Measurements from ENCODE around the gene ELMOD2. TPM values are rescaled to one million over a fixed set of nuclear protein-coding genes. Genes with fewer than 3 reads are reported as not detected.

ELMOD2 gene
- total RNA-seq, 2 experiments from 2014 or later = 12.3 to 14.9 TPM

- no peak overlapping the region for H3K27ac Mint-ChIP-seq
- Histone ChIP-seq H3K4me3 (ENCODE audit: low read length) (no peak overlapping the region), H3K27ac (ENCODE audit: low read depth in 1 of 2, low read length in 2 of 2) (no peak overlapping the region), H3K36me3 (ENCODE audit: insufficient read depth, low read length) (no peaks in the 10 kb centered on the region), H3K4me1 (ENCODE audit: insufficient read depth, low read length) (no peaks in the 10 kb centered on the region), H3K9me3 (ENCODE audit: control insufficient read depth in 1 of 2, insufficient read depth in 1 of 2, low read length in 2 of 2) (no peaks in the 10 kb centered on the region), H3K27me3 (ENCODE audit: control insufficient read depth in 1 of 2, insufficient read depth in 2 of 2, low read length in 2 of 2) (peaks cover 6 to 8% of the 10 kb centered on the region in 2 experiments)
- no peaks in the 10 kb centered on the region for H3K36me3 Mint-ChIP-seq (ENCODE audit: low read depth)
- no peaks in the 10 kb centered on the region for H3K4me1 Mint-ChIP-seq (ENCODE audit: low read depth)
- no peaks in the 10 kb centered on the region for H3K9me3 Mint-ChIP-seq
- no peak overlapping the region for H3K4me3 Mint-ChIP-seq
- DNase-seq (no peak), ATAC-seq (ENCODE audit: poor library complexity) (no peak)
- POLR2A ChIA-PET = interaction anchor here (0.7 kb wide), 1 partner anchor 8 kb away, joined by 3 read pairs; no protein-coding TSS in a partner anchor
- CTCF ChIA-PET = no interaction called here
- no peak for TF ChIP-seq CTCF (IDR thresholded peaks at IDR 0.05)
- intact Hi-C loops (cut with DNase I, micrococcal nuclease) = no loop called here
- H3K27me3 Mint-ChIP-seq = peaks cover 13% of the 10 kb centered on the region
Observed at GRCh38 chr4:140584439-140584838, 60.5 kb downstream of the ELMOD2 start.

- DNase-seq (peak in 1 of 14 experiments; percentile 11), ATAC-seq (ENCODE audit: poor library complexity) (no peak)
- Mint-ChIP-seq H3K36me3 (ENCODE audit: low read depth) (no peaks in the 10 kb centered on the region), H3K27me3 (peaks cover 24% of the 10 kb centered on the region), H3K4me3 (no peak overlapping the region), H3K4me1 (ENCODE audit: low read depth) (peaks cover 11% of the 10 kb centered on the region), H3K9me3 (peaks cover 15% of the 10 kb centered on the region), H3K27ac (no peak overlapping the region)
- CTCF ChIA-PET = no interaction called here
- no peak overlapping the region for H3K4me3 ChIP-seq (ENCODE audit: low read length)
- no peaks in the 10 kb centered on the region for H3K4me1 ChIP-seq (ENCODE audit: insufficient read depth, low read length)
- H3K36me3 ChIP-seq (ENCODE audit: insufficient read depth, low read length) = no peaks in the 10 kb centered on the region
- no peaks in the 10 kb centered on the region for H3K9me3 ChIP-seq (ENCODE audit: control insufficient read depth in 1 of 2, insufficient read depth in 1 of 2, low read length in 2 of 2)
- H3K27me3 ChIP-seq (ENCODE audit: control insufficient read depth in 1 of 2, insufficient read depth in 2 of 2, low read length in 2 of 2) = peaks cover 0 to 5% of the 10 kb centered on the region in 2 experiments
- POLR2A ChIA-PET = no interaction called here
- H3K27ac ChIP-seq (ENCODE audit: low read depth in 1 of 2, low read length in 2 of 2) = no peak overlapping the region
- intact Hi-C loops (cut with DNase I, micrococcal nuclease) = no loop called here
- no peak for TF ChIP-seq CTCF (IDR thresholded peaks at IDR 0.05)
Observed at GRCh38 chr4:140595065-140595464, 71.1 kb downstream of the ELMOD2 start.

- ChIA-PET POLR2A (no interaction called here), CTCF (no interaction called here)
- H3K27ac Mint-ChIP-seq = no peak overlapping the region
- H3K27me3 Mint-ChIP-seq = peaks cover 10% of the 10 kb centered on the region
- Histone ChIP-seq H3K27ac (ENCODE audit: low read depth in 1 of 2, low read length in 2 of 2) (no peak overlapping the region), H3K4me3 (ENCODE audit: low read length) (no peak overlapping the region), H3K4me1 (ENCODE audit: insufficient read depth, low read length) (no peaks in the 10 kb centered on the region), H3K27me3 (ENCODE audit: control insufficient read depth in 1 of 2, insufficient read depth in 2 of 2, low read length in 2 of 2) (no peaks in the 10 kb centered on the region), H3K9me3 (ENCODE audit: control insufficient read depth in 1 of 2, insufficient read depth in 1 of 2, low read length in 2 of 2) (no peaks in the 10 kb centered on the region), H3K36me3 (ENCODE audit: insufficient read depth, low read length) (no peaks in the 10 kb centered on the region)
- no peak overlapping the region for H3K4me3 Mint-ChIP-seq
- no peak for DNase-seq
- TF ChIP-seq CTCF (IDR thresholded peaks at IDR 0.05) = no peak
- ATAC-seq (ENCODE audit: poor library complexity) = no peak
- H3K9me3 Mint-ChIP-seq = no peaks in the 10 kb centered on the region
- H3K36me3 Mint-ChIP-seq (ENCODE audit: low read depth) = no peaks in the 10 kb centered on the region
- intact Hi-C loops (cut with DNase I, micrococcal nuclease) = no loop called here
- no peaks in the 10 kb centered on the region for H3K4me1 Mint-ChIP-seq (ENCODE audit: low read depth)
Observed at GRCh38 chr4:140600408-140600807, 76.4 kb downstream of the ELMOD2 start.

Data from CD4-positive, alpha-beta T cell (primary cell).